ENCODE measurements around the gene SLC47A2.
A peak's percentile ranks its signal among the peaks of the same experiment; 100 is the strongest.

SLC47A2 gene

DNA sequence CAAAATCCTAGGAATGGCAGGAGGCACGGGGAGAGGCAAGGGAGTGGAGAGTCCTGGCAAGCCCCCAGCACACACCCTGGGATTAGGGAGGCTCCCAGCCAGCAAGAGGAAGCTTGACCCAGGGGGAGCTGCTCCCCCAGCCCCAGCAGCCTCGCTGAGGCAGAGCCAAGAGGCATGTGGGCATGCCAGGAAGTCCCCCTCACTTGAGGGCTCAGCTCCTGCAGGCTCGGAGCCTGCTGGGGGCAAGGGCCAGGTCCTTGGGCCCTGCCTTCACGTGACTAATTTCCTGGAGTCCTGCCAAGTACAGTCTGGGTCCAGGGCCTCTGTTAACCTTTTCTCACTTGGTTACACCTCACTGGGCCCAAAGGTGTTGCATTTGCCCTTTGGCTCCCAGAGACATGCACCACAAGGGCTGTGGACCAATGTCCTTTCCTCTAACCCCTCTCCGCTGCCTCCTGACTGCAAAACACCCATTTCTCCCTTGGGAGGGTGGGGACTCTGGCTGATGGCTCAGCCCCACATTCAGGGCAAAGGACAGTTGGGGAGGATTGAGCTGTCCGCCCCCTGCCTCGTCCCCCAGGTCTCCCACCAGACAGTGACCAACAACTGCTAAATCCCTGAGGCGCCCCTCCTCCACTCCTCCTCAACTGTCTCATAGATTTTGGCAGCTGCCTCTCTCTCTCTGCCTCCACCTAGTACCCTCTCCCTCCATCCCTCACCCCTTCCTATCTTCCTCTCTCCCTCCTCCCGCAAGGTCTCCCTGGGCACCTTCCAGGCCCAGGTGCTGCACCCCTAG, 4.4 kb upstream of the SLC47A2 start:
- no peak for DNase-seq (ENCODE audit: extremely low read depth, insufficient read length)
- TF ChIP-seq, protein P1, sequence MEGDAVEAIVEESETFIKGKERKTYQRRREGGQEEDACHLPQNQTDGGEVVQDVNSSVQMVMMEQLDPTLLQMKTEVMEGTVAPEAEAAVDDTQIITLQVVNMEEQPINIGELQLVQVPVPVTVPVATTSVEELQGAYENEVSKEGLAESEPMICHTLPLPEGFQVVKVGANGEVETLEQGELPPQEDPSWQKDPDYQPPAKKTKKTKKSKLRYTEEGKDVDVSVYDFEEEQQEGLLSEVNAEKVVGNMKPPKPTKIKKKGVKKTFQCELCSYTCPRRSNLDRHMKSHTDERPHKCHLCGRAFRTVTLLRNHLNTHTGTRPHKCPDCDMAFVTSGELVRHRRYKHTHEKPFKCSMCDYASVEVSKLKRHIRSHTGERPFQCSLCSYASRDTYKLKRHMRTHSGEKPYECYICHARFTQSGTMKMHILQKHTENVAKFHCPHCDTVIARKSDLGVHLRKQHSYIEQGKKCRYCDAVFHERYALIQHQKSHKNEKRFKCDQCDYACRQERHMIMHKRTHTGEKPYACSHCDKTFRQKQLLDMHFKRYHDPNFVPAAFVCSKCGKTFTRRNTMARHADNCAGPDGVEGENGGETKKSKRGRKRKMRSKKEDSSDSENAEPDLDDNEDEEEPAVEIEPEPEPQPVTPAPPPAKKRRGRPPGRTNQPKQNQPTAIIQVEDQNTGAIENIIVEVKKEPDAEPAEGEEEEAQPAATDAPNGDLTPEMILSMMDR (IDR thresholded peaks at IDR 0.05; ENCODE audit: insufficient read depth, low read length, poor library complexity, severe bottlenecking): no peak
- Histone ChIP-seq H3K4me3 (replicated peaks; ENCODE audit: low read depth, low read length) (no peak overlapping the region), H3K27me3 (replicated peaks; ENCODE audit: control insufficient read depth, insufficient read depth, low read length) (no peaks in the 10 kb centered on the region; the same call in none of the 2 replicates), H3K36me3 (ENCODE audit: control insufficient read depth, insufficient read depth, low read length) (no peaks in the 10 kb centered on the region)

DNA sequence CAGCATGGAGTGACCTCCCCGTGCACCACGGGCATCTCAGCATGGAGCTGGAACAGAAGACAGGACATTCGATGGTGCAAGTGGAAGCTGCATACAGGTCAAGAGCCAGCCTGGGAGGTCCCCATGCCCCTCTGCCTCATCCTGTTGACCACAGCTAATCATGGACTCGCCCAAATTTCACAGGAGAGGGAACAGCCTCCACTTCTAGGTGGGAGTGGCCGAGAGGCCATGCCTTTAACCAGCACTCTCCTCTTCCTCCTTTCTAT, 3.8 kb upstream of the SLC47A2 start:
- no peak for DNase-seq (ENCODE audit: extremely low read depth, insufficient read length)
- Histone ChIP-seq H3K27me3 (replicated peaks; ENCODE audit: control insufficient read depth, insufficient read depth, low read length) (no peaks in the 10 kb centered on the region; the same call in none of the 2 replicates), H3K4me3 (replicated peaks; ENCODE audit: low read depth, low read length) (no peak overlapping the region), H3K36me3 (ENCODE audit: control insufficient read depth, insufficient read depth, low read length) (no peaks in the 10 kb centered on the region)
- TF ChIP-seq, protein P1 (IDR thresholded peaks at IDR 0.05; ENCODE audit: insufficient read depth, low read length, poor library complexity, severe bottlenecking): no peak

DNA sequence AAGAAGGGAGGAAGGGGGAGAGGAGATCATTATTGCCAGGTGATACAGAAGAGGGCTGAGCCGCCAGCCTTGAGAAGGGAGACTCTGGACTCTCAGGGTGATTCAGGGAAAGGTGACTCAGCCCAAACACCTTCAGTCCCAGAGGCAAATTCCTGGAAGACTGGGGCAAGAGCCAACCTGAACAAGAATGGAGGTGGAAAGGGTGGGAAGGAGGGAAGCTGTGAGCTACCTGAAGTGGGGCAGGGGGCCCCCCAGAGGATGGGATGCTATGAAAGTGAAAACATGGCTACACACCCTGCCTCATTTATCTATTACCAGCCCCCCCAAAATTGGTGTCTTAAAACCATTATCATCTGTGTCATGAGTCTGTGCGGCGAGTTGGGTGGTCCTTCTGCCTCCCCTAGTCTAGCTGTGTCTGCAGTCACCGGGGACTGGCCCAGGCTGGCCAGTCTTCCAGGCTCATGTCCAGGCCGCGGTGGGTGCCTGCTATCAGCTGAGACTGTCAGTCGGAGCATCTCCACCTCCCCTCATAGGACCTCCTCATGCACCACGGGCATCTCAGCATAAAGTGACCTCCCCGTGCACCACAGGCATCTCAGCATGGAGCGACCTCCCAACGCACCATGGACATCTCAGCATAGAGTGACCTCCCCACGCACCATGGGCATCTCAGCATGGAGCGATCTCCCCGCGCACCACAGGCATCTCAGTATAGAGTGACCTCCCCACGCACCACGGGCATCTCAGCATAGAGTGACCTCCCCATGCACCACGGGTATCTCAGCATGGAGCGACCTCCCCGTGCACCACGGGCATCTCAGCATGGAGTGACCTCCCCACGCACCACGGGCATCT, 3.2 kb upstream of the SLC47A2 start:
- TF ChIP-seq, protein P1 (IDR thresholded peaks at IDR 0.05; ENCODE audit: insufficient read depth, low read length, poor library complexity, severe bottlenecking): no peak
- Histone ChIP-seq H3K36me3 (ENCODE audit: control insufficient read depth, insufficient read depth, low read length) (no peaks in the 10 kb centered on the region), H3K27me3 (replicated peaks; ENCODE audit: control insufficient read depth, insufficient read depth, low read length) (no peaks in the 10 kb centered on the region; the same call in none of the 2 replicates), H3K4me3 (replicated peaks; ENCODE audit: low read depth, low read length) (no peak overlapping the region)
- no peak for DNase-seq (ENCODE audit: extremely low read depth, insufficient read length)

DNA sequence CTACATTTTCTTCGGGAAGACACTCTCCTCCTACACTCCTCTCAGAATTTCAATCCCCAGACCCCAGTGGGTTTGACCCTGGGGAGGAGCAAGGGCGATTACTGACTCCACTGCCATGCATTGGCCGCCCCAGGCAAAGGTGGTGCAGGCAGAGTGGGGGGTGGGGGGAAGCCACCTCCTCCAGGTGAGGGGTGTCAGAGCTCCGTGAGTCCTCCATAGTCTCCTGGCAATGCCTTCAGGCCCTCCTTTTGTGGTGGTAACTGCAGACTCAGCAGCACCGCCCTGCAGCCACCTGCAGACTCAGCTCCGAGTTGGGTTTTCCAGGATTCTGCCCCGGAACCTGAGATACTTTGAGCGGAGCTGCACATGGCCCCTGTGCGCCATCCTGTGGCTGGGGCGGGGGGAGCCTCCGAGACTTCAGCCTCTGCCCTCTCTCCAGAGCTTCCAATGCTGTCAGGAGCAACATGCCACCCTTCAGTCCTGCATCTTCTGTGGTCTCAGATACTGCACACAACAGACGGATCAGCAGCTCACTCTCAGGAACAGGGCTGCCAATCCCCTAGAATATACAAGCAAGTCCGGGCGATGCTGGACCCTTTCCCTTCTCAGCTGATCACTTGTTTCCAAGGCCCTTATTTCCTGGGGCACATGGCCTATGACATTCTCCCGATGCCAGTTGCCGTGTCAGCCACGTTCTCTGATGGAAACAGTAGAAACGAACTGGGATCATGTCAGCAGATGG, 2.4 kb upstream of the SLC47A2 start:
- H3K4me3 ChIP-seq (replicated peaks; ENCODE audit: low read depth, low read length): no peak overlapping the region
- TF ChIP-seq, protein P1 (IDR thresholded peaks at IDR 0.05; ENCODE audit: insufficient read depth, low read length, poor library complexity, severe bottlenecking): peak; percentile 21
- no peak for DNase-seq (ENCODE audit: extremely low read depth, insufficient read length)

DNA sequence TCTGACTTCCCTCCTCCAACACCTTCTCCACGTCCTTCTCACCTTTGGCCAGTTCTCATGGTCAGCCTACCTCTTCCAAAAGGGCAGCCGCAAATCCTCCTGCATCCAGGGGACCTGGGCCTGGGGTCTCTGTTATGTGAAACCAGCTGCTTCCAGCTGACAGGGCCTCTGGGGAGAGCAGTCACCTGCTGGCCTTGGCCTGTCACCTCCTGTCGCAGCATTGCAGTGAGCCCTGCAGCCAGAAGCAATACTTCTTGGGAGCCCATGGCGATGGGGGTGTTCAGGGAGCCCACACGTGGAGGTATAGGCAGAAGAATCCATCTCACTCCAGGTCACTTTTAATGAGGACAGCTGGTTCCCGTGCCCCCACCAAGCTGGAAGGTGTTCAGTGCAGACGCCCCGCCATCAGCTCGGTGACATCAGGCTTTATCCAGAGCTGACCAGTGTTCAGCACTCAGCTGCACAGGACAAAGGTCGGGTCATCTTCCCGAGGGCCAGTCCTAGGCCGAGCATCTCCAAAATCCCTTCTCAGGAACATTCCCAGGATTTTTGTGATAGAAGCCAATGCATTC, 1.7 kb upstream of the SLC47A2 start:
- H3K36me3 ChIP-seq (ENCODE audit: control insufficient read depth, insufficient read depth, low read length): no peaks in the 10 kb centered on the region
- DNase-seq (ENCODE audit: extremely low read depth, insufficient read length): no peak
- H3K27me3 ChIP-seq (replicated peaks; ENCODE audit: control insufficient read depth, insufficient read depth, low read length): no peaks in the 10 kb centered on the region; the same call in none of the 2 replicates
- H3K4me3 ChIP-seq (replicated peaks; ENCODE audit: low read depth, low read length): no peak overlapping the region
- TF ChIP-seq, protein P1 (IDR thresholded peaks at IDR 0.05; ENCODE audit: insufficient read depth, low read length, poor library complexity, severe bottlenecking): no peak

More for the DNA sequence above, 2.4 kb upstream of the SLC47A2 start:
- H3K27me3 ChIP-seq (replicated peaks; ENCODE audit: control insufficient read depth, insufficient read depth, low read length): no peaks in the 10 kb centered on the region; the same call in none of the 2 replicates
- no peaks in the 10 kb centered on the region for H3K36me3 ChIP-seq (ENCODE audit: control insufficient read depth, insufficient read depth, low read length)

Measured in GM06990 (cell line).